Measurements from ENCODE around the gene TSHB. TPM values are rescaled to one million over a fixed set of nuclear protein-coding genes. Genes with fewer than 3 reads are reported as not detected.

Gene TSHB
- total RNA-seq, 2 experiments from 2014 or later, result not detected

GRCh38 chr1:115082949-115083348, 53.3 kb downstream of the TSHB start:
- ChIA-PET POLR2A (no interaction called here), CTCF (no interaction called here)

Other genes with a start within 250 kb of the TSHB start
- 10 to 100 TPM; 69.7 to 70.0 TPM for gene SIKE1, start 249.1 kb upstream of the TSHB start, total RNA-seq
- gene SYCP1, start 175.0 kb upstream of the TSHB start, total RNA-seq, result not detected
- 1 to 10 TPM; 1.2 to 1.4 TPM for gene TSPAN2, start 59.7 kb downstream of the TSHB start, total RNA-seq

Measured in activated CD8-positive, alpha-beta memory T cell treated with anti-CD3 and anti-CD28 coated beads for 36 hours (primary cell).